OCI-LY1 (cell line): ENCODE data around the gene MPL.

Experiments
- H2AFZ ChIP-seq: fragments of 200-600 bp; sonication (generic), shearing (Covaris generic); 2 replicates; pipeline ENCODE4 v1.6.0; 2014; ENCODE audit warnings: antibody characterized with exemption, mild to moderate bottlenecking, low read length
- H3F3A ChIP-seq: fragments of 200-600 bp; sonication (generic), shearing (Covaris generic); 2 replicates; pipeline ENCODE4 v1.6.0; 2014; ENCODE audit warnings: mild to moderate bottlenecking, antibody characterized with exemption, low read length, moderate library complexity; ENCODE audit not compliant: insufficient read depth
- H3K27ac ChIP-seq: fragments of 200-600 bp; sonication (generic); 2 replicates; pipeline ENCODE4 v1.5.1; 2014; ENCODE audit warnings: low read length, mixed run types, mild to moderate bottlenecking, low read depth; ENCODE audit not compliant: poor library complexity, severe bottlenecking
- H3K27me3 ChIP-seq: fragments of 200-600 bp; sonication (generic); 2 replicates; pipeline ENCODE4 v1.6.0; 2014; ENCODE audit warnings: antibody characterized with exemption, mild to moderate bottlenecking, low read length, moderate library complexity; ENCODE audit not compliant: insufficient read depth
- H3K36me3 ChIP-seq: fragments of 200-600 bp; sonication (generic); 2 replicates; pipeline ENCODE4 v1.6.1; 2014; ENCODE audit warnings: mild to moderate bottlenecking, antibody characterized with exemption, low read length, moderate library complexity, mixed read lengths; ENCODE audit not compliant: insufficient read depth
- H3K4me1 ChIP-seq: fragments of 200-600 bp; sonication (generic); 2 replicates; pipeline ENCODE4 v1.5.1; 2014; ENCODE audit warnings: mild to moderate bottlenecking, low read length, moderate library complexity; ENCODE audit not compliant: insufficient read depth, severe bottlenecking
- H3K4me2 ChIP-seq: fragments of 200-600 bp; sonication (generic), shearing (Covaris generic); 2 replicates; pipeline ENCODE4 v1.6.1; 2014; ENCODE audit warnings: low read length
- H3K4me3 ChIP-seq: fragments of 200-600 bp; sonication (generic); 2 replicates; pipeline ENCODE4 v1.5.1; 2014; ENCODE audit warnings: low read length, low read depth, mild to moderate bottlenecking, mixed read lengths; ENCODE audit not compliant: poor library complexity, severe bottlenecking
- H3K79me2 ChIP-seq: fragments of 200-600 bp; shearing (Covaris generic); 2 replicates; pipeline ENCODE4 v1.6.1; 2016; ENCODE audit warnings: mixed run types, low read length, mixed read lengths; ENCODE audit not compliant: insufficient read depth
- H3K9ac ChIP-seq: fragments of 200-600 bp; sonication (generic), shearing (Covaris generic); 2 replicates; pipeline ENCODE4 v1.6.1; 2014; ENCODE audit warnings: mild to moderate bottlenecking, low read length, mixed read lengths
- H3K9me2 ChIP-seq: fragments of 200-600 bp; sonication (generic), shearing (Covaris generic); 2 replicates; pipeline ENCODE4 v1.6.1; 2014; ENCODE audit warnings: low read depth, mild to moderate bottlenecking, low read length, mixed read lengths
- H3K9me3 ChIP-seq: fragments of 200-600 bp; shearing (Covaris generic); 2 replicates; pipeline ENCODE4 v1.6.1; 2014; ENCODE audit warnings: low read length, mixed read lengths
- H4K20me1 ChIP-seq: fragments of 200-600 bp; sonication (generic), shearing (Covaris generic); 2 replicates; pipeline ENCODE4 v1.6.0; 2016; ENCODE audit warnings: mild to moderate bottlenecking, low read length; ENCODE audit not compliant: insufficient read depth
- EZH2 ChIP-seq: fragments of 200-600 bp; sonication (generic), shearing (Covaris generic); IDR thresholded peaks from 2 replicates; pipeline ENCODE4 v1.8.0; 2017; ENCODE audit warnings: borderline replicate concordance, mixed run types, mild to moderate bottlenecking, antibody characterized with exemption, low read length, moderate library complexity, mixed read lengths
- TF ChIP-seq, protein P1 (sequence below): fragments of 200-600 bp; sonication (generic), shearing (Covaris generic); IDR thresholded peaks from 2 replicates; pipeline ENCODE4 v1.5.1; 2017; ENCODE audit warnings: mild to moderate bottlenecking, antibody characterized with exemption, low read length, moderate library complexity, mixed read lengths

The MPL gene

DNA sequence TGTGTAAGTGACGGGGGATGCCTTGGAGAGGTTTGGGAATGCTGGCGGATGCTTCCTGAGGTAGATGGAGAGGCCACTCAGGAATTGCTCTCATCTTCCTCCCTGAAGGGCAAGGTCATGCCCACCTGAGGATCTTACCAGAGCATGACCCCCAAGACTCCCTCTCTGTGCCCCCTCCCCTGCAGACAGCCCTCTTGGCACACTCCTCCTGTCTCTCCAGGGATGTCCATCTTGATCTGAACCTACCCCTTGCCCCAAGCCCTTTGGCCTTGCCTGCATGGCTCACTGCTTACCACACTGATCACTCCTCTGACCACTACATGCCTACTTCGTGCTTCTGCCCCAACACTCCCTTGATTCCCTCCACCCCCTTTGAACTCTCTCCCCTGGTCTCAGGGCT is 17.9 kb upstream of the MPL start:
- Histone ChIP-seq H3K4me3 (no peak overlapping the region), H2AFZ (no peak overlapping the region), H3K4me2 (no peak overlapping the region), H3K36me3 (no peaks in the 10 kb centered on the region), H3K27ac (no peak overlapping the region), H3F3A (no peaks in the 10 kb centered on the region), H3K4me1 (no peaks in the 10 kb centered on the region), H3K79me2 (no peaks in the 10 kb centered on the region), H3K9ac (no peak overlapping the region), H3K9me3 (no peaks in the 10 kb centered on the region), H3K9me2 (no peaks in the 10 kb centered on the region), H4K20me1 (no peaks in the 10 kb centered on the region), H3K27me3 (no peaks in the 10 kb centered on the region)
- TF ChIP-seq EZH2: no peak
- TF ChIP-seq, protein P1, sequence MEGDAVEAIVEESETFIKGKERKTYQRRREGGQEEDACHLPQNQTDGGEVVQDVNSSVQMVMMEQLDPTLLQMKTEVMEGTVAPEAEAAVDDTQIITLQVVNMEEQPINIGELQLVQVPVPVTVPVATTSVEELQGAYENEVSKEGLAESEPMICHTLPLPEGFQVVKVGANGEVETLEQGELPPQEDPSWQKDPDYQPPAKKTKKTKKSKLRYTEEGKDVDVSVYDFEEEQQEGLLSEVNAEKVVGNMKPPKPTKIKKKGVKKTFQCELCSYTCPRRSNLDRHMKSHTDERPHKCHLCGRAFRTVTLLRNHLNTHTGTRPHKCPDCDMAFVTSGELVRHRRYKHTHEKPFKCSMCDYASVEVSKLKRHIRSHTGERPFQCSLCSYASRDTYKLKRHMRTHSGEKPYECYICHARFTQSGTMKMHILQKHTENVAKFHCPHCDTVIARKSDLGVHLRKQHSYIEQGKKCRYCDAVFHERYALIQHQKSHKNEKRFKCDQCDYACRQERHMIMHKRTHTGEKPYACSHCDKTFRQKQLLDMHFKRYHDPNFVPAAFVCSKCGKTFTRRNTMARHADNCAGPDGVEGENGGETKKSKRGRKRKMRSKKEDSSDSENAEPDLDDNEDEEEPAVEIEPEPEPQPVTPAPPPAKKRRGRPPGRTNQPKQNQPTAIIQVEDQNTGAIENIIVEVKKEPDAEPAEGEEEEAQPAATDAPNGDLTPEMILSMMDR: no peak

DNA sequence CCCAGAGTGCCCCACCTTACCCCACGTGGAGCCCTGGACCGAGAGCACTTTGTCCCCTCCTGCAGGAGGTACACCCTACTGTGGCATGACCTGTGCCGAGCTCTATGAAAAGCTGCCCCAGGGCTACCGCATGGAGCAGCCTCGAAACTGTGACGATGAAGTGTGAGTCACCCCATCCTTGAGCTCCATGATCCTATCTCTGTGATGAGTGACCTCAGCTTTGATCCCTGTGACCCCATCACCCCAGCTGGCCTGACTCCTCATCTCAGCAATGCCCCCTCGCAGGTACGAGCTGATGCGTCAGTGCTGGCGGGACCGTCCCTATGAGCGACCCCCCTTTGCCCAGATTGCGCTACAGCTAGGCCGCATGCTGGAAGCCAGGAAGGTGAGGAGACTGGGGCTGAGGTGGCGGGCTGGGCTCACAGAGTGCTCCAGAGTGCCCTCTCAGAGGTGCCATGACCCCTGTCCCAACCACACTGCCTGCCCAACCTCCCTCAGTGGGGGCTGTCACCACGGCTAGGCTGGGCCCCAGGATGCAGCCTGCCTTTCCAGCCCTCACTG is 16.2 kb upstream of the MPL start:
- H3F3A ChIP-seq: no peaks in the 10 kb centered on the region
- H4K20me1 ChIP-seq: no peaks in the 10 kb centered on the region
- no peaks in the 10 kb centered on the region for H3K9me2 ChIP-seq
- H3K4me1 ChIP-seq: no peaks in the 10 kb centered on the region
- no peak overlapping the region for H3K9ac ChIP-seq
- no peaks in the 10 kb centered on the region for H3K9me3 ChIP-seq
- H3K36me3 ChIP-seq: no peaks in the 10 kb centered on the region
- no peak overlapping the region for H2AFZ ChIP-seq
- no peak overlapping the region for H3K27ac ChIP-seq
- no peaks in the 10 kb centered on the region for H3K27me3 ChIP-seq
- no peak overlapping the region for H3K4me3 ChIP-seq
- H3K79me2 ChIP-seq: no peaks in the 10 kb centered on the region
- no peak for TF ChIP-seq EZH2
- TF ChIP-seq, protein P1: no peak
- no peak overlapping the region for H3K4me2 ChIP-seq

DNA sequence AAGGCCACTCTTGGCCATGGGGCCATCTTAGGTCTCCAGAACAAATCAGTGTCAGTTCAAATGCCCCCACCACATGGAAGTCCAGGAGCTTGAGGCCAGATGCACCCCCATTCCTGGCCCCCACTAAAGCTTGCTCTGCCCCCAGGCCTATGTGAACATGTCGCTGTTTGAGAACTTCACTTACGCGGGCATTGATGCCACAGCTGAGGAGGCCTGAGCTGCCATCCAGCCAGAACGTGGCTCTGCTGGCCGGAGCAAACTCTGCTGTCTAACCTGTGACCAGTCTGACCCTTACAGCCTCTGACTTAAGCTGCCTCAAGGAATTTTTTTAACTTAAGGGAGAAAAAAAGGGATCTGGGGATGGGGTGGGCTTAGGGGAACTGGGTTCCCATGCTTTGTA is 15.1 kb upstream of the MPL start:
- H3K27ac ChIP-seq: no peak overlapping the region
- H3K4me1 ChIP-seq: no peaks in the 10 kb centered on the region
- no peak overlapping the region for H2AFZ ChIP-seq
- no peak overlapping the region for H3K4me3 ChIP-seq
- H3K79me2 ChIP-seq: no peaks in the 10 kb centered on the region
- H3F3A ChIP-seq: no peaks in the 10 kb centered on the region
- H3K4me2 ChIP-seq: no peak overlapping the region
- H3K27me3 ChIP-seq: no peaks in the 10 kb centered on the region
- H3K36me3 ChIP-seq: no peaks in the 10 kb centered on the region
- no peaks in the 10 kb centered on the region for H4K20me1 ChIP-seq
- H3K9me3 ChIP-seq: peaks cover 2% of the 10 kb centered on the region; the same call in 1 of the 2 replicates
- no peak overlapping the region for H3K9ac ChIP-seq
- H3K9me2 ChIP-seq: no peaks in the 10 kb centered on the region
- TF ChIP-seq, protein P1: no peak
- TF ChIP-seq EZH2: no peak
